Fibroblast of lung (primary cell): ENCODE results near the gene CLDN18. TPM values are rescaled to one million over a fixed set of nuclear protein-coding genes. Genes with fewer than 3 reads are reported as not detected.

Experiments used
- DNase-seq, 2 donors: peaks; one replicate each; pipeline versions ENCODE4 v3.0.0 to v3.0.0-alpha.2; 2010; ENCODE audit warnings: low read depth in 2 of 2
- H2AFZ ChIP-seq: 2 replicates; pipeline ENCODE4 v1.5.1; 2012; ENCODE audit warnings: low read length, control low read depth, inconsistent platforms
- H3K27ac ChIP-seq: 2 replicates; pipeline ENCODE4 v1.5.1; 2011; ENCODE audit warnings: low read length, control low read depth; ENCODE audit not compliant: insufficient read depth
- H3K27me3 ChIP-seq: 2 replicates; pipeline ENCODE4 v1.5.1; 2011; ENCODE audit warnings: mild to moderate bottlenecking, low read length; ENCODE audit not compliant: control insufficient read depth, insufficient read depth
- H3K36me3 ChIP-seq: 2 replicates; pipeline ENCODE4 v1.5.1; 2011; ENCODE audit warnings: low read length; ENCODE audit not compliant: control insufficient read depth, insufficient read depth
- H3K4me1 ChIP-seq: 2 replicates; pipeline ENCODE4 v1.5.1; 2011; ENCODE audit warnings: low read length; ENCODE audit not compliant: control insufficient read depth, insufficient read depth; ENCODE audit errors: extremely low read depth
- H3K4me2 ChIP-seq: 2 replicates; pipeline ENCODE4 v1.5.1; 2011; ENCODE audit warnings: low read length, control low read depth; ENCODE audit not compliant: insufficient read depth; ENCODE audit errors: extremely low read depth
- H3K4me3 ChIP-seq, 4 experiments: fragments of 200-600 bp in 1 of 4; sonication (generic) in 1 of 4; replicated peaks in 1 of 4; 2 replicates each; pipeline ENCODE4 v1.5.1; 2011 to 2016; ENCODE audit warnings: low read length in 4 of 4, low read depth in 3 of 4, mild to moderate bottlenecking in 3 of 4, control low read depth in 2 of 4, inconsistent platforms in 1 of 4, mixed read lengths in 1 of 4; ENCODE audit not compliant: insufficient read depth in 1 of 4; ENCODE audit errors: control extremely low read depth in 1 of 4
- H3K79me2 ChIP-seq: 2 replicates; pipeline ENCODE4 v1.5.1; 2012; ENCODE audit warnings: mild to moderate bottlenecking, low read length, inconsistent platforms; ENCODE audit not compliant: control insufficient read depth, insufficient read depth
- H3K9ac ChIP-seq: 2 replicates; pipeline ENCODE4 v1.5.1; 2011; ENCODE audit warnings: mild to moderate bottlenecking, low read length, control low read depth; ENCODE audit not compliant: insufficient read depth
- H3K9me3 ChIP-seq: 2 replicates; pipeline ENCODE4 v1.5.1; 2012; ENCODE audit warnings: low read depth, low read length; ENCODE audit not compliant: control insufficient read depth, insufficient read depth
- H4K20me1 ChIP-seq: 2 replicates; pipeline ENCODE4 v1.5.1; 2011; ENCODE audit warnings: low read length; ENCODE audit not compliant: control insufficient read depth, insufficient read depth; ENCODE audit errors: extremely low read depth
- CTCF ChIP-seq, 2 donors: IDR thresholded peaks in 1 of 2; conservative IDR thresholded peaks in 1 of 2; 1 replicate in 1 of 2; 2 replicates in 1 of 2; pipeline ENCODE4 v1.5.1; 2011 to 2012; ENCODE audit warnings: low read length in 2 of 2, control low read depth in 1 of 2, inconsistent platforms in 1 of 2, low read depth in 1 of 2, mild to moderate bottlenecking in 1 of 2
- EZH2 ChIP-seq: IDR thresholded peaks from 2 replicates; pipeline ENCODE4 v1.5.1; 2012; ENCODE audit warnings: low read length, control low read depth, mild to moderate bottlenecking; ENCODE audit errors: missing control alignments
- polyA plus RNA-seq, 2 donors: library from polyadenylated mRNA; depleted of rRNA in 1 of 2; stranded (reverse) in 1 of 2; unstranded in 1 of 2; fragments of >200 nt; gene quantifications; 2 replicates each; pipeline ENCODE4 v1.2.1, GENCODE V29; 2011 to 2012; ENCODE audit warnings: missing spikeins in 1 of 2
- total RNA-seq: library from RNA; depleted of rRNA; stranded (reverse); fragments of >200 nt; gene quantifications from 2 replicates; pipeline ENCODE4 v1.2.1, GENCODE V29; 2014

The CLDN18 gene
- total and polyA plus RNA-seq, 2 donors (not counting 1 experiment from before 2014, with no cell fraction given) = not detected

- no peak for DNase-seq
Observed at GRCh38 chr3:138031536-138031935, 21.6 kb downstream of the CLDN18 start.

GRCh38 chr3:138032567-138032966 is 22.6 kb downstream of the CLDN18 start:
- Histone ChIP-seq H3K27me3 (no peaks in the 10 kb centered on the region), H2AFZ (no peak overlapping the region), H3K36me3 (no peaks in the 10 kb centered on the region), H3K9ac (no peak overlapping the region), H3K4me3 (no peak overlapping the region), H3K79me2 (no peaks in the 10 kb centered on the region), H3K4me1 (no peaks in the 10 kb centered on the region), H3K9me3 (no peaks in the 10 kb centered on the region), H3K27ac (no peak overlapping the region), H4K20me1 (no peaks in the 10 kb centered on the region), H3K4me2 (no peak overlapping the region)
- TF ChIP-seq CTCF (conservative IDR thresholded peaks at IDR 0.05 in 1 of 2, IDR thresholded peaks at IDR 0.05 in 1 of 2; ENCODE audit: low read depth in 1 of 2, low read length in 2 of 2) (no peak), EZH2 (no peak)
- DNase-seq = no peak

More at GRCh38 chr3:138031536-138031935, 21.6 kb downstream of the CLDN18 start:
- Histone ChIP-seq H3K9ac (no peak overlapping the region), H3K27ac (no peak overlapping the region), H3K9me3 (no peaks in the 10 kb centered on the region), H4K20me1 (no peaks in the 10 kb centered on the region), H3K4me2 (no peak overlapping the region), H3K27me3 (no peaks in the 10 kb centered on the region), H3K4me1 (no peaks in the 10 kb centered on the region), H3K36me3 (no peaks in the 10 kb centered on the region), H3K4me3 (no peak overlapping the region), H2AFZ (no peak overlapping the region), H3K79me2 (no peaks in the 10 kb centered on the region)
- no peak for TF ChIP-seq CTCF (conservative IDR thresholded peaks at IDR 0.05 in 1 of 2, IDR thresholded peaks at IDR 0.05 in 1 of 2; ENCODE audit: low read depth in 1 of 2, low read length in 2 of 2)
- no peak for TF ChIP-seq EZH2

GRCh38 chr3:138033202-138033691 is 23.3 kb downstream of the CLDN18 start:
- no peak for TF ChIP-seq CTCF (conservative IDR thresholded peaks at IDR 0.05 in 1 of 2, IDR thresholded peaks at IDR 0.05 in 1 of 2; ENCODE audit: low read depth in 1 of 2, low read length in 2 of 2)
- TF ChIP-seq EZH2 = no peak
- H3K4me2 ChIP-seq = no peak overlapping the region
- no peaks in the 10 kb centered on the region for H3K36me3 ChIP-seq
- H3K9ac ChIP-seq = no peak overlapping the region
- H2AFZ ChIP-seq = no peak overlapping the region
- H3K27ac ChIP-seq = no peak overlapping the region
- no peaks in the 10 kb centered on the region for H3K4me1 ChIP-seq
- H3K4me3 ChIP-seq = no peak overlapping the region
- no peaks in the 10 kb centered on the region for H3K9me3 ChIP-seq
- no peaks in the 10 kb centered on the region for H3K27me3 ChIP-seq
- DNase-seq = no peak
- H4K20me1 ChIP-seq = no peaks in the 10 kb centered on the region
- no peaks in the 10 kb centered on the region for H3K79me2 ChIP-seq
